ENCODE results near the gene DNAJC27. TPM values are rescaled to one million over a fixed set of nuclear protein-coding genes. Genes with fewer than 3 reads are reported as not detected.

The DNAJC27 gene
- total RNA-seq, 1 experiment from 2014 or later: 5.4 TPM

DNA sequence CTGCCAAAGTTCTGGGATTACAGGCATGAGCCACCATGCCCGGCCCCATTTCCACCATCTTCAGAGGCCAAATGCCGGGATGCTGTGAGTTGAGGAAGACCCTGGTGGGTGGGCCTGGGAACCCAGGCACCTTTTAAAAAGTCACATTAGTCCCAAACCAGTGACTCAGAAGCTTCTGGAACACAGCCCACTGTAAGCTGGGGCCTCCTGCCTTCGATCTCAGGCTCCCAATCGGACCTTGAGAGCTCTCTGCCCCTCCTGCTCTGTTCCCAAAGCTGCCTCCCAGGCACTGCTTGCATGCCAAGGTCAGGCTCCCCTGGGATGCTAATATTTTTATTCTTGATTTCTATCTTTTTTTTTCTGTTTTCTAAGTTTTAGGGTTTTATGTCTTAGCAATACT lies 56.0 kb downstream of the DNAJC27 start (continued):
- TF ChIP-seq, protein P1, sequence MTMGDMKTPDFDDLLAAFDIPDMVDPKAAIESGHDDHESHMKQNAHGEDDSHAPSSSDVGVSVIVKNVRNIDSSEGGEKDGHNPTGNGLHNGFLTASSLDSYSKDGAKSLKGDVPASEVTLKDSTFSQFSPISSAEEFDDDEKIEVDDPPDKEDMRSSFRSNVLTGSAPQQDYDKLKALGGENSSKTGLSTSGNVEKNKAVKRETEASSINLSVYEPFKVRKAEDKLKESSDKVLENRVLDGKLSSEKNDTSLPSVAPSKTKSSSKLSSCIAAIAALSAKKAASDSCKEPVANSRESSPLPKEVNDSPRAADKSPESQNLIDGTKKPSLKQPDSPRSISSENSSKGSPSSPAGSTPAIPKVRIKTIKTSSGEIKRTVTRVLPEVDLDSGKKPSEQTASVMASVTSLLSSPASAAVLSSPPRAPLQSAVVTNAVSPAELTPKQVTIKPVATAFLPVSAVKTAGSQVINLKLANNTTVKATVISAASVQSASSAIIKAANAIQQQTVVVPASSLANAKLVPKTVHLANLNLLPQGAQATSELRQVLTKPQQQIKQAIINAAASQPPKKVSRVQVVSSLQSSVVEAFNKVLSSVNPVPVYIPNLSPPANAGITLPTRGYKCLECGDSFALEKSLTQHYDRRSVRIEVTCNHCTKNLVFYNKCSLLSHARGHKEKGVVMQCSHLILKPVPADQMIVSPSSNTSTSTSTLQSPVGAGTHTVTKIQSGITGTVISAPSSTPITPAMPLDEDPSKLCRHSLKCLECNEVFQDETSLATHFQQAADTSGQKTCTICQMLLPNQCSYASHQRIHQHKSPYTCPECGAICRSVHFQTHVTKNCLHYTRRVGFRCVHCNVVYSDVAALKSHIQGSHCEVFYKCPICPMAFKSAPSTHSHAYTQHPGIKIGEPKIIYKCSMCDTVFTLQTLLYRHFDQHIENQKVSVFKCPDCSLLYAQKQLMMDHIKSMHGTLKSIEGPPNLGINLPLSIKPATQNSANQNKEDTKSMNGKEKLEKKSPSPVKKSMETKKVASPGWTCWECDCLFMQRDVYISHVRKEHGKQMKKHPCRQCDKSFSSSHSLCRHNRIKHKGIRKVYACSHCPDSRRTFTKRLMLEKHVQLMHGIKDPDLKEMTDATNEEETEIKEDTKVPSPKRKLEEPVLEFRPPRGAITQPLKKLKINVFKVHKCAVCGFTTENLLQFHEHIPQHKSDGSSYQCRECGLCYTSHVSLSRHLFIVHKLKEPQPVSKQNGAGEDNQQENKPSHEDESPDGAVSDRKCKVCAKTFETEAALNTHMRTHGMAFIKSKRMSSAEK (CRISPR knock-in tag; IDR thresholded peaks at IDR 0.05; ENCODE audit: borderline replicate concordance): no peak
- no peak for TF ChIP-seq CBFB (CRISPR knock-in tag; IDR thresholded peaks at IDR 0.05; ENCODE audit: low read depth)
- no peak for TF ChIP-seq JAZF1 (CRISPR knock-in tag; IDR thresholded peaks at IDR 0.05)
- TF ChIP-seq, protein P2, sequence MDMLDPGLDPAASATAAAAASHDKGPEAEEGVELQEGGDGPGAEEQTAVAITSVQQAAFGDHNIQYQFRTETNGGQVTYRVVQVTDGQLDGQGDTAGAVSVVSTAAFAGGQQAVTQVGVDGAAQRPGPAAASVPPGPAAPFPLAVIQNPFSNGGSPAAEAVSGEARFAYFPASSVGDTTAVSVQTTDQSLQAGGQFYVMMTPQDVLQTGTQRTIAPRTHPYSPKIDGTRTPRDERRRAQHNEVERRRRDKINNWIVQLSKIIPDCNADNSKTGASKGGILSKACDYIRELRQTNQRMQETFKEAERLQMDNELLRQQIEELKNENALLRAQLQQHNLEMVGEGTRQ (CRISPR knock-in tag; IDR thresholded peaks at IDR 0.05): no peak
- no peak for TF ChIP-seq ZNF396 (CRISPR knock-in tag; IDR thresholded peaks at IDR 0.05; ENCODE audit: borderline replicate concordance)
- no peak for TF ChIP-seq NFYB (CRISPR knock-in tag; conservative IDR thresholded peaks at IDR 0.05; ENCODE audit: low read depth)
- TF ChIP-seq ESRRA (CRISPR knock-in tag; IDR thresholded peaks at IDR 0.05; ENCODE audit: borderline replicate concordance): no peak

DNA sequence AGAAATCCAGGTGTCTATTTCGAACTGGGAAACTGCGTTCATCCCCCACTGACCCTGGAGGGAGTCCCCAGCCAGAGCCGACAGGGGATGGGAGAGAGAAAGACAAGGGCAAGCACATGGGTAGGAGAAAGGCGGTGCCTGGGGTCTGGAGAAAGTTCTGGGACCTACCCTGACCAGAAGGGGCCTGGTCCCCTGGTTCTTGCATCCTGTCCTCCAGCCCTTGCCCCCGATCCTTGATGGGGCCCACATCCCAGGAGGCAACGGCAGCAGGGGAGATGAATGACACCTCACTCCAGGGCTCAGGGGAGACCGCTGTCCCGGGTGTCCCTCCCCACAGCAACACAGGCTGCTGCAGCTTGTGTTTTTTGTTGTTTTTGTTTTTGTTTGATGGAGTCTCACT lies 56.6 kb downstream of the DNAJC27 start:
- H3K4me1 Mint-ChIP-seq: peaks cover 24% of the 10 kb centered on the region
- H3K9me3 Mint-ChIP-seq: peaks cover 2% of the 10 kb centered on the region; the same call in 1 of the 2 replicates
- no peak overlapping the region for H3K4me3 Mint-ChIP-seq
- H3K36me3 Mint-ChIP-seq: peaks cover 16% of the 10 kb centered on the region
- ChIA-PET POLR2A (no interaction called here), CTCF (no interaction called here)
- ATAC-seq (no peak), DNase-seq (ENCODE audit: low spot score) (no peak)
- TF ChIP-seq, protein P2 (CRISPR knock-in tag; IDR thresholded peaks at IDR 0.05): no peak
- TF ChIP-seq, protein P3, sequence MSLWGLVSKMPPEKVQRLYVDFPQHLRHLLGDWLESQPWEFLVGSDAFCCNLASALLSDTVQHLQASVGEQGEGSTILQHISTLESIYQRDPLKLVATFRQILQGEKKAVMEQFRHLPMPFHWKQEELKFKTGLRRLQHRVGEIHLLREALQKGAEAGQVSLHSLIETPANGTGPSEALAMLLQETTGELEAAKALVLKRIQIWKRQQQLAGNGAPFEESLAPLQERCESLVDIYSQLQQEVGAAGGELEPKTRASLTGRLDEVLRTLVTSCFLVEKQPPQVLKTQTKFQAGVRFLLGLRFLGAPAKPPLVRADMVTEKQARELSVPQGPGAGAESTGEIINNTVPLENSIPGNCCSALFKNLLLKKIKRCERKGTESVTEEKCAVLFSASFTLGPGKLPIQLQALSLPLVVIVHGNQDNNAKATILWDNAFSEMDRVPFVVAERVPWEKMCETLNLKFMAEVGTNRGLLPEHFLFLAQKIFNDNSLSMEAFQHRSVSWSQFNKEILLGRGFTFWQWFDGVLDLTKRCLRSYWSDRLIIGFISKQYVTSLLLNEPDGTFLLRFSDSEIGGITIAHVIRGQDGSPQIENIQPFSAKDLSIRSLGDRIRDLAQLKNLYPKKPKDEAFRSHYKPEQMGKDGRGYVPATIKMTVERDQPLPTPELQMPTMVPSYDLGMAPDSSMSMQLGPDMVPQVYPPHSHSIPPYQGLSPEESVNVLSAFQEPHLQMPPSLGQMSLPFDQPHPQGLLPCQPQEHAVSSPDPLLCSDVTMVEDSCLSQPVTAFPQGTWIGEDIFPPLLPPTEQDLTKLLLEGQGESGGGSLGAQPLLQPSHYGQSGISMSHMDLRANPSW (CRISPR knock-in tag; conservative IDR thresholded peaks at IDR 0.05; ENCODE audit: low read depth): no peak
- TF ChIP-seq, protein P4, sequence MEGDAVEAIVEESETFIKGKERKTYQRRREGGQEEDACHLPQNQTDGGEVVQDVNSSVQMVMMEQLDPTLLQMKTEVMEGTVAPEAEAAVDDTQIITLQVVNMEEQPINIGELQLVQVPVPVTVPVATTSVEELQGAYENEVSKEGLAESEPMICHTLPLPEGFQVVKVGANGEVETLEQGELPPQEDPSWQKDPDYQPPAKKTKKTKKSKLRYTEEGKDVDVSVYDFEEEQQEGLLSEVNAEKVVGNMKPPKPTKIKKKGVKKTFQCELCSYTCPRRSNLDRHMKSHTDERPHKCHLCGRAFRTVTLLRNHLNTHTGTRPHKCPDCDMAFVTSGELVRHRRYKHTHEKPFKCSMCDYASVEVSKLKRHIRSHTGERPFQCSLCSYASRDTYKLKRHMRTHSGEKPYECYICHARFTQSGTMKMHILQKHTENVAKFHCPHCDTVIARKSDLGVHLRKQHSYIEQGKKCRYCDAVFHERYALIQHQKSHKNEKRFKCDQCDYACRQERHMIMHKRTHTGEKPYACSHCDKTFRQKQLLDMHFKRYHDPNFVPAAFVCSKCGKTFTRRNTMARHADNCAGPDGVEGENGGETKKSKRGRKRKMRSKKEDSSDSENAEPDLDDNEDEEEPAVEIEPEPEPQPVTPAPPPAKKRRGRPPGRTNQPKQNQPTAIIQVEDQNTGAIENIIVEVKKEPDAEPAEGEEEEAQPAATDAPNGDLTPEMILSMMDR (IDR thresholded peaks at IDR 0.05): no peak
- TF ChIP-seq CREB1 (CRISPR knock-in tag; IDR thresholded peaks at IDR 0.05): no peak
- TF ChIP-seq ESRRA (CRISPR knock-in tag; IDR thresholded peaks at IDR 0.05; ENCODE audit: borderline replicate concordance): no peak
- TF ChIP-seq ZNF423 (CRISPR knock-in tag; IDR thresholded peaks at IDR 0.05): no peak
- TF ChIP-seq, protein P5, sequence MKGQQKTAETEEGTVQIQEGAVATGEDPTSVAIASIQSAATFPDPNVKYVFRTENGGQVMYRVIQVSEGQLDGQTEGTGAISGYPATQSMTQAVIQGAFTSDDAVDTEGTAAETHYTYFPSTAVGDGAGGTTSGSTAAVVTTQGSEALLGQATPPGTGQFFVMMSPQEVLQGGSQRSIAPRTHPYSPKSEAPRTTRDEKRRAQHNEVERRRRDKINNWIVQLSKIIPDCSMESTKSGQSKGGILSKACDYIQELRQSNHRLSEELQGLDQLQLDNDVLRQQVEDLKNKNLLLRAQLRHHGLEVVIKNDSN (CRISPR knock-in tag; IDR thresholded peaks at IDR 0.05): no peak
- no peak for TF ChIP-seq ZNF317 (CRISPR knock-in tag; IDR thresholded peaks at IDR 0.05; ENCODE audit: borderline replicate concordance, low read depth)
- no peak for TF ChIP-seq ELF4 (CRISPR knock-in tag; IDR thresholded peaks at IDR 0.05; ENCODE audit: low read depth)
- H3K27ac Mint-ChIP-seq: no peak overlapping the region
- H3K27me3 Mint-ChIP-seq (ENCODE audit: low read depth): no peaks in the 10 kb centered on the region

Data from WTC11 (cell line).